Endodermal cell (in vitro differentiated cells): ENCODE measurements around the gene ADAMTS4. TPM values are rescaled to one million over a fixed set of nuclear protein-coding genes. Genes with fewer than 3 reads are reported as not detected.

Source experiments
- DNase-seq: peaks from one replicate; pipeline ENCODE4 v3.0.0-alpha.2; 2017
- H3K27ac ChIP-seq: 2 replicates; pipeline ENCODE4 v1.5.1; 2013; ENCODE audit warnings: mild to moderate bottlenecking, low read depth, low read length, moderate library complexity
- H3K27me3 ChIP-seq: 2 replicates; pipeline ENCODE4 v1.6.1; 2013; ENCODE audit warnings: mild to moderate bottlenecking, low read length, moderate library complexity; ENCODE audit not compliant: insufficient read depth, control insufficient read depth, poor library complexity, severe bottlenecking
- H3K36me3 ChIP-seq: 2 replicates; pipeline ENCODE4 v1.7.0; 2013; ENCODE audit warnings: mild to moderate bottlenecking, low read length, moderate library complexity; ENCODE audit not compliant: control insufficient read depth, insufficient read depth
- H3K4me1 ChIP-seq: one replicate; pipeline ENCODE4 v1.7.0; 2013; ENCODE audit warnings: low read length; ENCODE audit not compliant: control insufficient read depth, insufficient read depth
- H3K4me3 ChIP-seq: 2 replicates; pipeline ENCODE4 v1.5.1; 2013; ENCODE audit warnings: mild to moderate bottlenecking, low read length, moderate library complexity
- H3K9ac ChIP-seq: 2 replicates; pipeline ENCODE4 v1.6.1; 2013; ENCODE audit warnings: mild to moderate bottlenecking, low read length, moderate library complexity; ENCODE audit not compliant: poor library complexity, severe bottlenecking; ENCODE audit errors: extremely low read depth
- H3K9me3 ChIP-seq: 2 replicates; pipeline ENCODE4 v1.6.1; 2013; ENCODE audit warnings: mild to moderate bottlenecking, low read length, moderate library complexity; ENCODE audit not compliant: control insufficient read depth
- H3K27ac Mint-ChIP-seq: 2 replicates; pipeline ENCODE4 v1.8.0; 2020; ENCODE audit warnings: mixed read lengths
- H3K27me3 Mint-ChIP-seq: 2 replicates; pipeline ENCODE4 v1.8.0; 2021; ENCODE audit warnings: mild to moderate bottlenecking, mixed read lengths; ENCODE audit not compliant: insufficient read depth
- H3K36me3 Mint-ChIP-seq: 2 replicates; pipeline ENCODE4 v1.8.0; 2020; ENCODE audit warnings: low read depth, mixed read lengths
- H3K4me1 Mint-ChIP-seq: 2 replicates; pipeline ENCODE4 v1.8.0; 2020; ENCODE audit warnings: mixed read lengths
- H3K4me3 Mint-ChIP-seq: 2 replicates; pipeline ENCODE4 v1.8.0; 2020; ENCODE audit warnings: mild to moderate bottlenecking, moderate library complexity, mixed read lengths
- H3K9me3 Mint-ChIP-seq: 2 replicates; pipeline ENCODE4 v1.8.0; 2020; ENCODE audit warnings: mild to moderate bottlenecking, mixed read lengths
- WGBS, 2 experiments: methylation state at CpG; one replicate each; pipeline versions ENCODE4 v1.1.5 to v1.1.7; 2013; ENCODE audit warnings: missing lambda C conversion rate in 2 of 2, mixed read lengths in 1 of 2; ENCODE audit not compliant: insufficient coverage in 1 of 2, insufficient read length in 1 of 2; 5-methylcytosine and 5-hydroxymethylcytosine counted together
- total RNA-seq, 2 donors: library from RNA; stranded (reverse); fragmentation: NEBNext Ultra II Directional in 1 of 2; extraction: Animal tissue kit (Norgen Biotek cat#: 25700) in 1 of 2; gene quantifications; 2 replicates in 1 of 2; 3 replicates in 1 of 2; pipeline ENCODE4 v1.2.1, GENCODE V29; 2021
- TF ChIP-seq, protein P1 (sequence below): fragments of 200-600 bp; sonication (generic); conservative IDR thresholded peaks from 2 replicates; pipeline ENCODE4 v1.5.0; 2021; ENCODE audit warnings: antibody characterized with exemption, mild to moderate bottlenecking

ADAMTS4 gene
- total RNA-seq, 2 donors from 2014 or later, result 4.4 to 9.6 TPM

DNA sequence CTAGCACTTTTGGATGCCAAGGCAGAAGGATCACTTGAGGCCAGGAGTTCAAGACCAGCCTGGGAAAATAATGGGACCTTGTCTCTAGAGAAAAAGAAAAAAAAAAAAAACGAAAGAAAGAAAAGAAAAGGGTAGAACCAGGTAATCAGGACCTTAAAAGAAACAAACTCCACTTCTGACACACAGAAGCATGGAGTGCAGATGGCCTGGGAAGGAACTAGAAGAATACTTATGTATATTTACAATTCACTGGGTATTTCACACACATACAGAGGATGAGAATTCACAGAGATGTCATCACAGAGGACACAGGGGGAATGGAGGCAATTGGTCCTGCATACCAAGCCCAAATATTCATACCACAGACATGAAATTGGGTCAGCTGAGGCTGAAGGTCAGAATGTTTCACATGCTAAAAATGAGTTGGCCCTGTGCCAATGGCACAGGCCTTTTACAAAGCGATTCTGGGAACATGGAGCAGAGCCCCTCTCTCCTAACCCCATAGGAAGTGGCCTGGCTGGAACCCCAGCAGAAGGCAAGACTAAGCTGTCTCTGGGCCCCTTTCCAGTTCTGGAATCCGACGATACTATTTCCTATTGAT lies 26.0 kb downstream of the ADAMTS4 start:
- H3K27me3 Mint-ChIP-seq, result no peaks in the 10 kb centered on the region
- Histone ChIP-seq H3K9me3 (no peaks in the 10 kb centered on the region), H3K27ac (no peak overlapping the region), H3K9ac (no peak overlapping the region), H3K27me3 (no peaks in the 10 kb centered on the region), H3K4me3 (no peak overlapping the region), H3K36me3 (peaks cover 59% of the 10 kb centered on the region), H3K4me1 (no peaks in the 10 kb centered on the region)
- H3K36me3 Mint-ChIP-seq, result peaks cover 47% of the 10 kb centered on the region
- H3K4me3 Mint-ChIP-seq, result no peak overlapping the region
- H3K27ac Mint-ChIP-seq, result no peak overlapping the region
- peaks cover 9% of the 10 kb centered on the region for H3K4me1 Mint-ChIP-seq
- 83 to 88% methylated on average over 2 to 4 of the region's 4 CpGs for WGBS, 2 experiments
- DNase-seq, result no peak
- H3K9me3 Mint-ChIP-seq, result no peaks in the 10 kb centered on the region
- TF ChIP-seq, protein P1, sequence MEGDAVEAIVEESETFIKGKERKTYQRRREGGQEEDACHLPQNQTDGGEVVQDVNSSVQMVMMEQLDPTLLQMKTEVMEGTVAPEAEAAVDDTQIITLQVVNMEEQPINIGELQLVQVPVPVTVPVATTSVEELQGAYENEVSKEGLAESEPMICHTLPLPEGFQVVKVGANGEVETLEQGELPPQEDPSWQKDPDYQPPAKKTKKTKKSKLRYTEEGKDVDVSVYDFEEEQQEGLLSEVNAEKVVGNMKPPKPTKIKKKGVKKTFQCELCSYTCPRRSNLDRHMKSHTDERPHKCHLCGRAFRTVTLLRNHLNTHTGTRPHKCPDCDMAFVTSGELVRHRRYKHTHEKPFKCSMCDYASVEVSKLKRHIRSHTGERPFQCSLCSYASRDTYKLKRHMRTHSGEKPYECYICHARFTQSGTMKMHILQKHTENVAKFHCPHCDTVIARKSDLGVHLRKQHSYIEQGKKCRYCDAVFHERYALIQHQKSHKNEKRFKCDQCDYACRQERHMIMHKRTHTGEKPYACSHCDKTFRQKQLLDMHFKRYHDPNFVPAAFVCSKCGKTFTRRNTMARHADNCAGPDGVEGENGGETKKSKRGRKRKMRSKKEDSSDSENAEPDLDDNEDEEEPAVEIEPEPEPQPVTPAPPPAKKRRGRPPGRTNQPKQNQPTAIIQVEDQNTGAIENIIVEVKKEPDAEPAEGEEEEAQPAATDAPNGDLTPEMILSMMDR, result no peak

DNA sequence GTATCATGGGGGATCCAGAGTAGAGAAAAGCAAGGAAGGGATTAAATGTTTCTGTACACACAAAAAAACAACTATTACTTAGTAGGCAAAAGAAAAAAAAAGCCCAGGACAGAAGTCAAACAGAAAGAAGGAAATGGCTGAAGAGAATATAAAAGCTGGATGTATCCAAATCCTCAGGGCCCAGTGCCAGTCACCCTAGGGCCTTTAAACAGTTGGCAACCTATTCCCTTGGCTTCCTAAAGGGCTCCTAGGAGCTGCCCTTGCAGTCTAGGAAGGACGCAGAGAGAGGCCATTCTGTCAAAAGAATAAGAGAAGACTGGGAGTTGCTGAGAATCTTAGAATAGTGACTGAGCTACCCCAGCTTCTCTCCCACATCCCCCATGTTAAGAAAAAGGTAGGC lies 26.5 kb downstream of the ADAMTS4 start:
- no peak for DNase-seq
- Mint-ChIP-seq H3K36me3 (peaks cover 47% of the 10 kb centered on the region), H3K4me3 (no peak overlapping the region), H3K4me1 (peaks cover 6% of the 10 kb centered on the region), H3K9me3 (no peaks in the 10 kb centered on the region), H3K27me3 (no peaks in the 10 kb centered on the region), H3K27ac (no peak overlapping the region)
- peaks cover 59% of the 10 kb centered on the region for H3K36me3 ChIP-seq
- WGBS, 2 experiments, result 78 to 100% methylated on average over 1 of the region's 1 CpG
- TF ChIP-seq, protein P1, result no peak
- H3K9me3 ChIP-seq, result no peaks in the 10 kb centered on the region
- H3K4me3 ChIP-seq, result no peak overlapping the region
- no peak overlapping the region for H3K9ac ChIP-seq
- H3K27me3 ChIP-seq, result no peaks in the 10 kb centered on the region
- H3K27ac ChIP-seq, result no peak overlapping the region
- H3K4me1 ChIP-seq, result no peaks in the 10 kb centered on the region

DNA sequence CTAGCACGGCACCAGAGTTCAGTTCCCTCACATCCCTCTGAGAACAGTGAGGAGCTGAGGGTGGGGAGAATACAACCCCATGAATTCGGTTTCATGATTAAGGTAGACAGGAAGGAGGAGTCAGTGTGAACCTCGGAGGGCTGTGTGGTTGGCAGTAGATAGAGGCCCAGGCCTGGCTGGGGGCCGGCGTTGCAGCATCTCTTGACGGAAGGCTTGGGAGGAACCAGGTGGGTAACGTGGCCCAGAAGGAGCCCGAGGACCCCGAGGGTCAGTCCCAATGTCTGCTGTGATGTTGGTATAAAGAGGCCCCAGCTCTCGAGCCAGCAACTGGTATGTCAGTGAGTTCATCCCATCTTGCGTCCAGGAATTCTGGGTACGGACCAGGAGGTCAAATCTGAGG lies 27.2 kb downstream of the ADAMTS4 start:
- no peak overlapping the region for H3K27ac Mint-ChIP-seq
- H3K27me3 Mint-ChIP-seq, result no peaks in the 10 kb centered on the region
- Histone ChIP-seq H3K9me3 (no peaks in the 10 kb centered on the region), H3K27me3 (no peaks in the 10 kb centered on the region), H3K4me3 (no peak overlapping the region), H3K4me1 (no peaks in the 10 kb centered on the region), H3K27ac (no peak overlapping the region), H3K36me3 (peaks cover 59% of the 10 kb centered on the region), H3K9ac (no peak overlapping the region)
- 94 to 98% methylated on average over 9 to 12 of the region's 12 CpGs for WGBS, 2 experiments
- H3K4me3 Mint-ChIP-seq, result no peak overlapping the region
- peaks cover 47% of the 10 kb centered on the region for H3K36me3 Mint-ChIP-seq
- TF ChIP-seq, protein P1, result no peak
- no peak for DNase-seq
- H3K4me1 Mint-ChIP-seq, result peaks cover 11% of the 10 kb centered on the region
- H3K9me3 Mint-ChIP-seq, result no peaks in the 10 kb centered on the region
